ENCODE data around the gene FBN1. TPM values are rescaled to one million over a fixed set of nuclear protein-coding genes. Genes with fewer than 3 reads are reported as not detected.

FBN1 gene
- total RNA-seq, 4 donors from 2014 or later = 17.6 to 106 (median 31.2) TPM

- WGBS, 2 donors (ENCODE audit: low coverage in 1 of 2) = 77 to 85% methylated on average over 1 to 2 of the region's 2 CpGs
- intact Hi-C loops (cut with DNase I; ENCODE audit: low total_unique reads) = no loop called here
- Histone ChIP-seq H3K27ac (no peak overlapping the region), H3K27me3 (no peaks in the 10 kb centered on the region), H3K36me3 (no peaks in the 10 kb centered on the region), H3K4me1 (peaks cover 0 to under 1% (median 0%) of the 10 kb centered on the region in 4 donors), H3K9me3 (no peaks in the 10 kb centered on the region), H3K4me3 (no peak overlapping the region)
- no peak for DNase-seq
- in situ Hi-C loops (cut with MboI; ENCODE audit: low pct_ligation_motif_present in 1 of 4, low pct_unique_long_range_greater_than_20kb in 1 of 4, low sequenced_read_pairs in 3 of 4) = no loop called here
- TF ChIP-seq POLR2A (IDR thresholded peaks at IDR 0.05) (no peak), POLR2AphosphoS5 (IDR thresholded peaks at IDR 0.05) (no peak), CTCF (IDR thresholded peaks at IDR 0.05) (no peak), EP300 (IDR thresholded peaks at IDR 0.05; ENCODE audit: low read depth) (no peak)
These were observed 262.5 kb downstream of the FBN1 start for GRCh38 chr15:48383031-48383430.

- H3K27me3 ChIP-seq = no peaks in the 10 kb centered on the region
- H3K4me3 ChIP-seq = no peak overlapping the region
- WGBS, 2 donors (ENCODE audit: low coverage in 1 of 2) = 52 to 61% methylated on average over 3 to 4 of the region's 4 CpGs
- no peak overlapping the region for H3K27ac ChIP-seq
- DNase-seq = no peak
- in situ Hi-C loops (cut with MboI; ENCODE audit: low pct_ligation_motif_present in 1 of 4, low pct_unique_long_range_greater_than_20kb in 1 of 4, low sequenced_read_pairs in 3 of 4) (no loop called here), intact Hi-C loops (cut with DNase I; ENCODE audit: low total_unique reads) (no loop called here)
- no peaks in the 10 kb centered on the region for H3K9me3 ChIP-seq
- TF ChIP-seq CTCF (IDR thresholded peaks at IDR 0.05) (no peak), EP300 (IDR thresholded peaks at IDR 0.05; ENCODE audit: low read depth) (no peak), POLR2AphosphoS5 (IDR thresholded peaks at IDR 0.05) (no peak), POLR2A (IDR thresholded peaks at IDR 0.05) (no peak)
- no peaks in the 10 kb centered on the region for H3K4me1 ChIP-seq
- H3K36me3 ChIP-seq = no peaks in the 10 kb centered on the region
These were observed 263.6 kb downstream of the FBN1 start for GRCh38 chr15:48381861-48382260.

DNA sequence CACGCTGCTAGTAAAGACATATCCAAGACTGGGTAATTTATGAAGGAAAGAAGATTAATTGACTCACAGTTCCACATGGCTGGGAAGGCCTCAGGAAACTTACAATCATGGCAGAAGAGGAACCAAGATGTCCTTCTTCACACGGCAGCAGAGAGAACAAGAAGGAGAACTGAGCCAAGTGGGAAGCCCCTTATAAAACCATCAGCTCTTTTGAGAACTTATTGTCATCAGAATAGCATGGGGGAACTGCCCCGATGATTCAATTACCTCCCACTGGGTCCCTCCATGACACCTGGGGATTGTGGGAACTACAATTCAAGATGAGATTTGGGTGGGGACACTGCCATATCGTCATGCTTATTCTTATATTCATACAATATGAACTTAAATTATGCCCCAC lies 265.3 kb downstream of the FBN1 start:
- intact Hi-C loops (cut with DNase I; ENCODE audit: low total_unique reads) (no loop called here), in situ Hi-C loops (cut with MboI; ENCODE audit: low pct_ligation_motif_present in 1 of 4, low pct_unique_long_range_greater_than_20kb in 1 of 4, low sequenced_read_pairs in 3 of 4) (no loop called here)
- 78 to 87% methylated on average over 3 to 4 of the region's 4 CpGs for WGBS, 2 donors (ENCODE audit: low coverage in 1 of 2)
- no peak for DNase-seq
- H3K27me3 ChIP-seq = no peaks in the 10 kb centered on the region
- H3K9me3 ChIP-seq = no peaks in the 10 kb centered on the region
- H3K27ac ChIP-seq = no peak overlapping the region
- H3K4me1 ChIP-seq = no peaks in the 10 kb centered on the region
- H3K4me3 ChIP-seq = no peak overlapping the region
- H3K36me3 ChIP-seq = no peaks in the 10 kb centered on the region
- no peak for TF ChIP-seq CTCF (IDR thresholded peaks at IDR 0.05)
- TF ChIP-seq POLR2A (IDR thresholded peaks at IDR 0.05) = no peak
- no peak for TF ChIP-seq POLR2AphosphoS5 (IDR thresholded peaks at IDR 0.05)
- TF ChIP-seq EP300 (IDR thresholded peaks at IDR 0.05; ENCODE audit: low read depth) = no peak

DNA sequence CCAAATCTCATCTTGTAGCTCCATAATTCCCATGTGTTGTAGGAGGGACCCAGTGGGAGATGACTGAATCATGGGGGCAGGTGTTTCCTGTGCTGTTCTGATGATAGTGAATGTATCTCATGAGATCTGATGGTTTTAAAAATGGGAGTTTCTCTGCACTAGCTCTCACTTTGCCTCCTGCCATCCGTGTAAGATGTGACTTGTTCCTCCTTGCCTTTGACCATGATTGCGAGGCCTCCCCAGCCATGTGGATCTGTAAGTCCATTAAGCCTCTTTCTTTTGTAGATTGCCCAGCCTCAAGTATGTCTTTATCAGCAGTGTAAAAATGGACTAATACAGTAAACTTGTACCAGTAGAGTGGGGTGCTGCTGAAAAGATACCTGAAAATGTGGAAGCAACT lies 269.7 kb downstream of the FBN1 start:
- TF ChIP-seq POLR2A (IDR thresholded peaks at IDR 0.05) (no peak), POLR2AphosphoS5 (IDR thresholded peaks at IDR 0.05) (no peak), CTCF (IDR thresholded peaks at IDR 0.05) (no peak), EP300 (IDR thresholded peaks at IDR 0.05; ENCODE audit: low read depth) (no peak)
- WGBS, 2 donors (ENCODE audit: low coverage in 1 of 2) = 88 to 100% methylated on average over 2 of the region's 2 CpGs
- H3K4me3 ChIP-seq = no peak overlapping the region
- intact Hi-C loops (cut with DNase I; ENCODE audit: low total_unique reads) (no loop called here), in situ Hi-C loops (cut with MboI; ENCODE audit: low pct_ligation_motif_present in 1 of 4, low pct_unique_long_range_greater_than_20kb in 1 of 4, low sequenced_read_pairs in 3 of 4) (no loop called here)
- H3K27me3 ChIP-seq = no peaks in the 10 kb centered on the region
- H3K4me1 ChIP-seq = no peaks in the 10 kb centered on the region
- no peak overlapping the region for H3K27ac ChIP-seq
- DNase-seq = no peak
- no peaks in the 10 kb centered on the region for H3K36me3 ChIP-seq
- H3K9me3 ChIP-seq = no peaks in the 10 kb centered on the region
